NCI-H1436 treated with DMSO at 0.1 percent for 48 hours (cell line): ENCODE results near the gene PHGDH.
"Not testable (repeated sequence)": the region's sequence is repeated elsewhere in the genome, so short reads cannot be mapped to it uniquely, and the experiment has no call there.

Experiments
- DNase-seq: peaks from one replicate; lab custom pipeline; 2025; lab: John Stamatoyannopoulos, UW

Gene PHGDH

DNA sequence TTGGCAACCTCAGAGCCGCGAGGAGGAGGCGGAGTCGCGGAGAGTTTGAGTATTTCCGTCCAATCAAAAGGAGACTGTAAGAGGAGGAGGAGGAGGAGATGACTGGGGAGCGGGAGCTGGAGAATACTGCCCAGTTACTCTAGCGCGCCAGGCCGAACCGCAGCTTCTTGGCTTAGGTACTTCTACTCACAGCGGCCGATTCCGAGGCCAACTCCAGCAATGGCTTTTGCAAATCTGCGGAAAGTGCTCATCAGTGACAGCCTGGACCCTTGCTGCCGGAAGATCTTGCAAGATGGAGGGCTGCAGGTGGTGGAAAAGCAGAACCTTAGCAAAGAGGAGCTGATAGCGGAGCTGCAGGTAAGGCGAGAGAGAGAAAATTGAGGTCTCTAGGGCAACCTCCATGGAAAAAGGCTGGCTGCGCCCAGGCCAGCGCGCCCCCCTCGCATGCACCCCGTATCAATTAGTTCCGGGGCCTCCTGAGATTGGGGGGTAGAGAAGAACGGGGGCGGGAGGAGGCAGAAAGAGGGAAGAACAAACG, at the start of gene PHGDH:
Gene PHGDH (plus strand): TSS at position 131 of the 538 bp plus-strand sequence. CDS start 89 bp downstream, at position 220.
- DNase-seq, result peak; percentile 91

DNA sequence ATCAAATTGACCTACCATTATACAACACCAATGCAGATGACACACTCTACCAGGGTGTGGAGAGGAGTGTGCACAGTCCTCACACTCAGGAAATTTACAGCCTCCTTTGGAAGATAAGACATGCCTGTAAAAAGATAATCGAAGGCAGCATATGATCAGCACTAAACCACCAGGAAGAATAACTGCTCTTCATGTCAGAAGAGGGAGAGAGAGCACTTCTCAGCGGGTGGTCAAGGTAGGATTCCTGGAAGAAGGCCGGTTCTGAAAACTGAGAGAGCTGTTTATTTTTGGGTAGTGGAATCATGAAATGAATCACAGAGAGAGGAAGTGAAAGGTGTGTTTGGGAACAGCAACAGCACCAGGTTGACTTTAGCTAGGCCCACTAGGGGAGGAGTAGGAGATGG, 49.7 kb upstream of the PHGDH start:
- DNase-seq, result no peak

DNA sequence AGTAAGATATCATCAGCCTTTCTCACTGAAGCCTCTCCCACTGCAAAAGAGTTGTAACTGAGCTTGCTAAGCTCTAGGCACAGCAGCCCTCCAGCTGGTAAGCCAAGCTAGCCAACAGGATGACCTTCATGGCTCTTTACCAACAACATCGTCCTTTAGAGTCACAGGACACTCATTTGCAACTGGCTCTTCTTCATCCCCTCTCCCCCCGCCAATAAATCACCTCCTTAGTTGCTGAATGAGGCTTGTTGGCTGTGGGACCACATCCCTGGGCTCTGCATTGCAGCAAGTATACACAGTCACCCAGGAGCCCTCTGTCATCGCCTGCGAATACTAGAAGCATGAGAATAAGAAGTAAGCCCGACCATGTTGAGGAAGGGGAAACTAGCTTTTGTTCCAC, 47.7 kb upstream of the PHGDH start:
- DNase-seq, result no peak

DNA sequence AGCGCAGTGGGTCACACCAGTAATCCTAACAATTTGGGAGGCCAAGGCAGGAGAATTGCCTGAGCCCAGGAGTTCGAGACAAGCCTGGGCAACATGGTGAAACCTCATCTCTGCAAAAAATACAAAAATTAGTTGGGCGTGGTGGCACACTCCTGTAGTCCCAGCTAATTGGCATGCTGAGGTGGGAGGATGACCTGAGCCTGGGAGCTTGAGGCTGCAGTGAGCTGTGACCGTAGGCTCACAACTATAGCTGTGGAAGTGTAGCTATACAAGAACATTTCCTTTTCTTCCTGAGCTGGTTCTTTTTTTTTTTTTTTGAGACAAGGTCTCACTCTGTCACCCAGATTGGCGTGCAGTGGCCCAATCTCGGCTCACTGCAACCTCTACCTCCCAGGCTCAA, 44.6 kb upstream of the PHGDH start:
- no peak for DNase-seq

DNA sequence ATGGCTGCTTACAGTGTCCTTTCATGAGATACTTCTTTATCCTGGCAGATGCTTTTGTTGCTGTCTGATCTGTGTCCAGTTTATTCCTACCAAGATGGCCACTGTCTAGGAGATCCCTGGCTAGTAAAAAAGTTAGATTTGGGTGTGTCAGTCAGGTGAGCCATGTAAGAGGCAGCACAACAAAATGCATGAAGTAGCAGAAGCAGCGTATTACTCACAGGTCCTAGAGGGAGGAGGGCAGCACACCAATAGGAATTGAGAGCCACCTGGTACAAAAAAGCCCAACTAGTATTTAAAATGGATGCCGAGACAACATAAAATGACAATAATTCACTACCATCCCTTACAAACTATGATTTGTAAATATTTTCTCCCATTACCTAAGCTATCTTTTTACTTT, 40.8 kb upstream of the PHGDH start:
- no peak for DNase-seq

DNA sequence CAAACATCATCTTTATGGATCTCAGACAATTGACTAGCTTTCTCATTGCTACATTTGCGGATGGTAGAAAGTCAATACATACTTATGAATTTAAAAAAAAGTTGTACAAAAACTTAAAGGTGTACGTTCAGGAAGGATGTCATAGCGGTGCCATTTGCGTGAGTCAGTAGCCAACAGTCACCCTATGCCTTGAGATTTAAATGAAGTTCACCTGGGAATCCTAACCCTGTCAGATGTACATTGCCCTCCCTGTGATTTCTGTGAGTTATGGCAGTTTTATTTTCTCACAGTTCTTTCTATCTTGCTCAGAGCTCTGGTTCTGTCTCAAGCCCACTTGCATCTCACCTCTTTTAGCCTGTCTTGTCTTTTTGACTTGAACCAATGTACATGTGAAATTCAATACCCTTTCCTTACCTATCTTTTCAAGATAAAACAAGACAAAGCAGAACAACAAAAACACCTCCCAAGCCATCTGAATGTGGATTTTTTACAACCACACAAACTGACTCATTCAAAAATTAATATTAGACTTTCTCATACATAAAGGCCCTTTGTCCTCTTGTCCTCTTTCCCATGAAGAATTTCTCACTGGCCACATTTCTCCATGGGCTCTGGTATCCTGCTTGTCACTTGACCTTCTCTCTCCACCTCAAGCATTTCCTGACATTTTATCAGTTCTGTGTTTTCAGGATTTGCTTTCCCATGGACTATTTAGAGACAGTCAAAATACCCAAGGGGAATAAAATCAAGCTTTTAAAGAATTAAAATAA, 38.4 kb upstream of the PHGDH start:
- DNase-seq, result no peak

DNA sequence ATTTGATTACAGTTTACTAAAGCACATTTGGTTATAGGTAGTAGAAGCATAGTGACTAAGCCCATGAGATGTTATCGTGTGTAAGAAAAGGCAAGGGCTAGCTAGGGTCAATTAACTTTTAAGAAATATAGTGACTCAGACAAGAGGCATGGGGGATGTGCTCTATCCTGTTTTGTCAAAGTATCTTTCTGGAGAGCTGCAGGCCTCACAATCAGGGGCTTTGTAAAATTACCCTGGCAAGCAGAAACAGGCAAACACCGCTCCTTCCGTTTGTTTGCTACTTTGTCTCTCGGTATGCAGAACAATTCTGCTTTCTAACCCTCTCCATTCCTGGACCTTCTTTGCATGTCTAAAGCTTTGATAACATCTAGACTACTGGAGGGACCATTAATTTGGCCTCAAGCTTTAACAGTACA, 37.6 kb upstream of the PHGDH start:
- no peak for DNase-seq

DNA sequence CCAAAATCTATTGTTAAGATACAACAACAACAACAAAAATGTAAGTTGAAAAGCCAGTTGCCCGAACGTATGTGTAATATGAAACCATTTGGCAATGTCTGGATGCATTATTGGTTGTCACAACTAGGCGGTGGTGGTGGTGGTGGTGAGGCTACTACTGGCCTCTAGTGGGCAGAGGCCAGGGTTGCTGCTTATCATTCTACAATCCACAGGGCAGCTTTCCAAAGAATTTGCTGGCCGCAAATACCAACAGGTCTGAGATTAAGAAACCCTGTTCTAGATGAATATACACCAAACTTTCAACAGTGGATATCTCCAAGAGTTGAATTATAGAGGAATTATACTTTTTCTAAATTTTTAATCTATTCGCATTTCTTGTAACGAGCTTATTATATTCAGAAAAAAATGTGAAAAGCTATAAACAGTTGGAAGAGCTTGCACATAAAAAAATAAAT, 36.9 kb upstream of the PHGDH start:
- peak; percentile 58 for DNase-seq

DNA sequence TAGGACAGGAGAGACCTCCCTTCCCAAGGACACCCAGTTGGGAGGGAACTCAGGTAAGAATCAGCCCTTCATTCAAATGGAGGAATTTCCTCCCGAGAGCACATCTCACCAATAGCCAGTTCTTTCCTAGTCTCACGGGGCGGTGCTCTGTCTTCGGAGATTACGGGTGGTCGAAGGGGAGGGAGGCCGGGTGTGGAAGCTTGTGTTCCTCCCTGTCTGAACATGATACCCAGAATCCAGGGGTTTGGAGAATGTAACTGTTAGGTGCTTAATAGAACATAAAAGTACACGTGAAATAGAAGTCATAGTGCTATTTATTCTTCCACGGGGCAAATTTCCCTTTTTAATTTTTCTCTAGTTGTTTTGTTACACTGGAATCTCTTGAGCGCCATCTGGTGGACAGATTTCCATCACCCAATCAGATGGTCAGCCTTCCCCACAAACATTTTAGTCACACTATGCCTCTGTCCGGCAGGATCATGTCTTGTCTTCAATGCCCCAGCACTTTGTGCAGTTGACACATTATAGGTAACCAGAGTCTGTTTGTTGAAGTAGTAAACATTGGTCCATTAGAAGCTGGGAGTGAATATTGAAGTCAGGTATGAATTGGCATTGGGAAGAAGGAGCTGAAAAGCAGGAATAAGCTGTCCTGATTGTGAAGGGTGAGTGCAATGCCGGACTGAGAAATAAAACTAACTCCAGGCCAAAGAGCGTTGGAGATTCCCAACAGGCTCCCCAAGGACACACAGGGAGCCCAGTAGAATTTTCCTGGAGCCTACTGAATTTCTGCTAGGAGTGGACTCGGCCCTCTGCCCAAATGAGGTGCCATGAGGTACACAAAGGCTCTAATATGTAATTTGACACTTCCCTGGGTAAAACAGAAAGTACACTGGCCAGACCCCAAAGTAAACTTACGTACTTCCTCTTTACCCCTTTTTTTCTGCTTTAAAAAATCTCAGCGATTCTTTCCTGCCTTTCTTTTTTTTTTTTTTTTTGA, 36.1 kb upstream of the PHGDH start:
- peak; percentile 41 for DNase-seq

DNA sequence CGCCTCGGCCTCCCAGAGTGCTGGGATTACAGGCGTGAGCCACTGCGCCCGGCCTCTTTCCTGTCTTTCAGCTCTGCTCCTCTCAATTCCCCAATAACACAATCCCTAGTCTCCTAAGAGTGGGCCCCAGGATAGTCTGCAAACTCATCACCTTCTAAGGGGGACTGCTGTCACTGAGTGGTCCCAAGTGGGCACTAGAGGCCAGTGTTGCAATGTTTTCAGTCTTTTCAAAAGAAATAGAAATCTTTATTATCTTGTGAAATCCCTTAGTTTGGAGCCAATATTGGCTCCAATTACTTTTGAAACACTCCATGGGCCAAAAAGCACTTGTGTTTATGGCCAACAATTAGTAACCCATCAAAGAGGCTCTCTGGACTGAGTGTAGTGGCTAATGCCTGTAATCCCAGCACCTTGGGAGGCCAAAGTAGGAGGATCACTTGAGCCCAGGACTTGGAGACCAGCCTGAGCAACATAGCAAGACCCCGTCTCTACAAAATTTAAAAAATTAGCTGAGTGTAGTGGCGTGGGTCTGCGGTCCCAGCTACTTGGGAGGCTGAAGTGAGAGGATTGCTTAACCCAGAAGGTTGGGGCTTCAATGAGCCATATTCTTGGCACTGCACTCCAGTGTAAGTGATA, 35.0 kb upstream of the PHGDH start:
- DNase-seq, result no peak

DNA sequence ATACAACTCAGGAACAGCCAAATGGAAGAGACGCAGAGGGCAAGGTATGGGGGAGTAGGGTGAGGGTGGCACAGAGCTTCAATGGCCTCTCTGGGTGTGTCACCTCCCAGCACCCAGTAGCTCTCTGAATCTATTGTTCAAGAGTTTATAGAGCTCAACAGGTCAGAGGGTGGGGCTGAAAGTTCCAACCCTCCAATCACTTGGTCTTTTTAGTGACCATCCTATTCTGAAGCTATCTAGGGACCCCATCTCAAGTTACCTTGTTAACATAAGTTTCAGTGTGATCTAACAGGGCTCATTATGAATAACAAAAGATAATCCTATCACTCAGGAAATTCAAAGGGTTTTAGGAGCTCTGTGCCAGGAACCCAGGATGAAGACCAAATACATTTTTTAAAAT, 32.5 kb upstream of the PHGDH start:
- DNase-seq, result no peak

DNA sequence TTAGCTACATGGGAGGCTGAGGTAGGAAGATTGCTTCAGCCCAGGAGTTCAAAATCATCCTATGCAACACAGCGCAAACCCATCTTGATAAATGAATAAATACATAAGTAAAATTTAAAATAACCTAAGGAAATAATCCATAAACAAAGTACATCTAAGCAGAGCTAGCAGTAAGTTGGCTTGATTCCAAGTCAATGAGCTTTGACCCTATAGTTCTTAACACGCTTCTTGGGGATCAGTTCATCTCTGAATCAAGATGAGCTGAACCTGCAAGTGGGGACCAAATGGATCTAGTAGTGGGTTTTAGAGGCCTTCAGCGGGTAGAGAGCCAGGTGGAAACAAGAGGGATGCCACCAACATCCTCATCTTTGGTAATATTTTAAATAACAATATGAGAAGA, 31.5 kb upstream of the PHGDH start:
- DNase-seq, result no peak

DNA sequence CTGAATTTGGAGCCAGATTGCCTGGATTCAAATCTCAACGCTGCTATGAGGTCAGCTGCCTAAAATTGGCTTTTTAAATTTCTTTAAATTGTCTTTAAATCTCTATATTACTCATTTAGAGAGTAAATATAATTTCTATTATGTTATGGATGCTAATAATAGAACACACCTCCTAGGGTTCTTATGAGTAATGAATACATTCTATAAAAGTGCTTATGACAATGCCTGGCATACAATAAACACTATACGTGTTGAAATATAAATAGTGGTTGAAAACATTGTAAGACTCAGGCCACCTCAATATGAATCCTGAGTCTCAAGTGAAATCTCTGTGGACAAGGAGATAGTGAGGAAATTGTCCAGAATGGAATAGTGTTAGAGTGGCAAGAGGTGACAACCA, 31.0 kb upstream of the PHGDH start:
- DNase-seq, result no peak

DNA sequence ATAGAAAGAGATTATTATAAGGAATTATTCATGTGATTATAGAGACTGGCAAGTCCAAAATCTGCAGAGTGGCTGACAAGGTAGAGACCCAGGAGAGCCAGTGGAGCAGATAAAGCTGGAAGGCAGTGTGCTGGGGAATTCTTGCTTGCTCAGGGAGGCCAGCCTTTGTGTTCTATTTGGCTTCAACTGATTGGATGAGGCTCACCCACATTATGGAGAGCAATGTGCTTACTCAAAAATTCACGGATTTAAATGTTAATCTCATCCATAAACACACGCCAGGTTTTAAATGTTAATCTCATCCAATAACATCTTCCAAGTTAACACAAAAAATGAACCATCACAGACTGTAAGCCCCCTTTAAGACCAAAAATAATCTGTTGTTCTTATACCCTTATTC, 30.2 kb upstream of the PHGDH start:
- DNase-seq, result no peak

DNA sequence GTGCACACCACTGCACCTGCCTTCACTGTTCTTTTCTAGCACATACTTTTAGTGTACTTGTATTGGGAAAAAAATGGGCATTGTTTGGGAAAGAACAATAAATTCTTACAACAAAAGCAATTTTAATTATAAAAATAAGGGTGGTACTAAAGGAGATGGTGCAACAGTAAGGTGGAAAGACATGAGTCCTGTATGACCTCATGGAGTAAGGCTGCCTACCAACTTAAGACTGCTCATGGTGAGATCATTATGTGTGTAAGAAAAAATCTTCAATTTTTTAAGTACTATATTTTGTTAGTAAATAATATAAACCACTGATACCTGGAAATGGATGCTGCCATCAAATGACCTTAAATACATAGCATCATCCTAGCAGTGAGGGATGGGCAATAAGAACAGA, 29.6 kb upstream of the PHGDH start:
- no peak for DNase-seq

DNA sequence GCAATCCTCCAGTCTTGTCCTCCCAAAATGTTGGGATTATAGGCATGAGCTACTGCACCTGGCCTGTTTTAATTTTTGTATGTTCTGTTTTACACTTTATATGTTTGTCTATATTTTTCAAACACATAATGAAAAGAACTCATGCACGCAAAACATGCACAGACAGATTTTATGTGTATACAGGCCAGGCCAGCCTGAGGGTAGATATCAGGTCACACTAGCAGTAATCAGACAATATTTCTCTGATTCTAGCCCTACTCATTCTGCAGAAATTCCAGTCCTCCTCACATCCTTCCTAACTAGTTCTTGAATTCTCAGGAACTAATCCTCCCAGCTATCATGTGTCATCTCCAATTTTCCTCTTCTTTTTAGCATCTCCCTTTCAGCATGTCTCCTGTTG, 27.8 kb upstream of the PHGDH start:
- DNase-seq, result no peak

DNA sequence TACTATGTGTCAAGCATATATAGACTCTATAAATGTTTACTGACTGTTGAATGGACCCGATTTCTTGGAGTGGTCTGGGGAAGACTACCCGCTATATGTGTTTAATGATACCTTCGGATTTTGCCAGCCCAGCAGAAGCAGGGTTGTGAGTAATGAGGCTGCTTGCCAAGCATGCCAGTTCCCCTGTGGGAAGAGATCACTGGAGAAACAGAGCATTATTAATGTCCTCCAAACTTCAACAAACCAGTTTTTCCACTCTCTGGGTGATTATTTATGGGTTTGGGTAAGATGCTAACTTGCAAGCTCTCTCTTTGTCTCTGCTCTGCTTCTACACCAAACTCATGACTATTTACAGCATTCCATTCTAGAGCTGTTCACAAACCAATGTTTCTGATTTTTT, 25.1 kb upstream of the PHGDH start:
- DNase-seq, result no peak

DNA sequence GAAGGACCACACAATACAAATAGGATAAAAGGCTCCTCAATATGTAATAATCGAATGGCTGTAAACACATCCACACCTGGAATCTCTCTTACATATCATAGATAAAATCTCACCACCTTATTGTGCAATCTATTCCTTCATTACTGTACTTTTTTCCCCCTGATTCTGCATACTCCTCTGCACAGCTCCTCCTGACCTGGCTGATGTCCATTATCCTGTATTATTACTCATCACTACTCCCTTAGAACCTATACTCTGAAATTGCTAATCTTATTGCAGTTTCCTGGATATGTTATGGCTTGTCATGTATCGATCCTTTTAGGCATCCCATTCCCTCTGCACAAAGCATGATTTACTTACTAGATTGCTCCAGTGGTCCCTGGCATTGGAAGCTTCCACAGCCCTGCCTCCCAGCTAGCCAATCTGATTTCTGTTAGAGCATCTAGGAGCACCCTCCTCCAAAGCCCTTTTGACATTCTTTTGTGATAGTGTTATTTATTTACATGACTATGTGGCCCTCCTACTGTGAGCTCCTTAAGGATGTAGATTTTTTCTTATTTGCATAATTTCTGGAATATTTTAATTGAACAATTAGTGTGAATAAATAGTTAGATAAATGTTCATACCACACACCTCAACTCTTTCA, 24.2 kb upstream of the PHGDH start:
- no peak for DNase-seq

DNA sequence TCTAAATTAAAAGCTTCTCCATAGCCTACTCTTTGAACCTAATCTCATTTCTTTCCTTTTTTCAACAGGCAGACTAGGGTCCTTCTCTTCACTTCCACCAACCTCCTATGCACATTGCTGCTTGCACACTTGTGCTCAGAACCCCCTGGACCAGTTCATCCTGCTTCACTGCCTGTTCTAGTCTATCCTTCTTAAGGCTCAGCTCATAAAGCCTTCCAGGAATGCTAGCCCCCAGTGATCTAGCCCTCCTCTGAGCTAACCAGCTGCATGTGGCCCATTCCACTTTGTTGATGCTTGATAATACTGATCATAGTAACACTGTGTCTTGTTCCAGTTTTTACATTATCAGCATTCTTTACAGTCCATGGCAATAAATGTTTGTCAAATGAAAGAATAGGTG, 22.9 kb upstream of the PHGDH start:
- no peak for DNase-seq

DNA sequence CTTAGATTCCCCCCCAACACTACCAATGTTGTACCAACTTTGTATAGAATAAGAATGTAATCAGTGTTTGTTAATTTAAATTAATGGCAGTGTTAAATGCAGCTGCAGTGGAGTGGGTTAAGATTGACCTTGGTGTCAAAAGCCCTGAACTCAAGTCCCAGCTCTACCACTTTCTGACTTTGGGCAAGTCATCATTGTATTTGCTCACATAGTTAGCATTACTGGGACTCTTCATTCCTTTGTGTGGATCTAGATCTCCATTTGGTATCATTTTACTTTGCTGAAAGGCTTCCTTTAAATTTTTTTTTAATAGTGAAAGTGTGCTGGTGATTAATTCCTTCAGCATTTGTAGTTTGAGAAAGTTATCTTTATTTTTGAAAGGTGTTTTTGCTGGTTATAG, 22.2 kb upstream of the PHGDH start:
- no peak for DNase-seq

DNA sequence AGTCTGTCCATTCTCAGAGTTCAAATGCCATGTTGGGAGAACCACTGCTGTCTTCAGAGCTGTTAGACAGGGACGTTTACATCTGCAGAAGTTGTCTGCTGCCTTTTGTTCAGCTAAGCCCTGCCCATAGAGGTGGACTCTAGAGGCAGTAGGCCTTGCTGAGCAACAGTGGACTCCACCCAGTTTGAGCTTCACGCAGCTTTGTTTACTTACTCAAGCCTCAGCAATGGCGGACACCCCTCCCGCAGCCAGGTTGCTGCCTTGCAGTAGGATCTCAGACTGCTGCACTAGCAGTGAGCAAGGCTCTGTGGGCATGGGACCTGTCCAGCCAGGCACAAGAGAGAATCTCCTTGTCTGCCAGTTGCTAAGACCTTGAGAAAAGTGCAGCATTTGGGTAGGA, 14.9 kb upstream of the PHGDH start:
- DNase-seq, result not testable (repeated sequence)

DNA sequence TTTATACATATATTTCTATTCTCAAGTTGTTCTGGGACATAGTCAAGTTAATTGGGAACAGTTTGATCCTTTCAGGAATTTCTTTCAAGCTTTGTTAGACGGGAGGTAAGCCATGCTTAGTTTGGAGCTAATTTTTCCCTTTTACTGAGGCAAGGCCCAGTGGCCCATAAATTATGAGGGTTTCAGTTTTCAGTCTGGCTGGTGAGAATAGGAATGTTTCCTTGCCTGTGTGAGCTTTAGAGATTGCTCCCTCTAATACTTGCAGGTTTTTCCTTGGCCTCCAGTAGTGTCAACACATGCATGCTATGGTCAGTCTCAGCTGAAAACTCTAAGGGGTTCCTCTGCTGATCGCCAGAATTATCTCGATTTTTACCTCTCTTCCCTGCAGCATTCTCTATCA, 14.1 kb upstream of the PHGDH start:
- DNase-seq, result no peak
